Osteocyte (in vitro differentiated cells): ENCODE results near the gene PSMG3. TPM values are rescaled to one million over a fixed set of nuclear protein-coding genes. Genes with fewer than 3 reads are reported as not detected.

Source experiments
- DNase-seq: peaks from one replicate; pipeline ENCODE4 v3.0.0; 2021; ENCODE audit warnings: mixed read lengths; ENCODE audit not compliant: unreplicated experiment; ENCODE audit errors: extremely low spot score
- H3K27ac Mint-ChIP-seq: one replicate; pipeline ENCODE4 v1.8.0; 2021; ENCODE audit warnings: mild to moderate bottlenecking, mixed read lengths; ENCODE audit not compliant: unreplicated experiment
- H3K27me3 Mint-ChIP-seq: one replicate; pipeline ENCODE4 v1.8.0; 2021; ENCODE audit warnings: mixed read lengths; ENCODE audit not compliant: unreplicated experiment
- H3K36me3 Mint-ChIP-seq: one replicate; pipeline ENCODE4 v1.8.0; 2021; ENCODE audit warnings: mixed read lengths; ENCODE audit not compliant: unreplicated experiment
- H3K4me1 Mint-ChIP-seq: one replicate; pipeline ENCODE4 v1.8.0; 2021; ENCODE audit warnings: mixed read lengths; ENCODE audit not compliant: unreplicated experiment
- H3K4me3 Mint-ChIP-seq: one replicate; pipeline ENCODE4 v1.8.0; 2021; ENCODE audit warnings: mild to moderate bottlenecking, moderate library complexity, mixed read lengths; ENCODE audit not compliant: unreplicated experiment
- H3K9me3 Mint-ChIP-seq: one replicate; pipeline ENCODE4 v1.8.0; 2021; ENCODE audit warnings: mixed read lengths; ENCODE audit not compliant: unreplicated experiment
- CTCF ChIP-seq: fragments of 200-600 bp; sonication (generic); IDR thresholded peaks from 2 replicates; pipeline ENCODE4 v1.5.0; 2021; ENCODE audit warnings: antibody characterized with exemption, mild to moderate bottlenecking, moderate library complexity
- total RNA-seq: library from RNA; stranded (reverse); gene quantifications from 2 replicates; pipeline ENCODE4 v1.2.1, GENCODE V29; 2021

The PSMG3 gene
- total RNA-seq, 1 donor from 2014 or later = 25.6 TPM

GRCh38 chr7:1599640-1600395 lies 30.0 kb upstream of the PSMG3 start:
- Mint-ChIP-seq H3K9me3 (no peaks in the 10 kb centered on the region), H3K4me1 (no peaks in the 10 kb centered on the region), H3K27me3 (peaks cover 41% of the 10 kb centered on the region), H3K27ac (no peak overlapping the region), H3K4me3 (no peak overlapping the region), H3K36me3 (no peaks in the 10 kb centered on the region)
- no peak for TF ChIP-seq CTCF
- no peak for DNase-seq

GRCh38 chr7:1598961-1599639 lies 29.3 kb upstream of the PSMG3 start:
- no peak for DNase-seq
- Mint-ChIP-seq H3K9me3 (no peaks in the 10 kb centered on the region), H3K27me3 (peaks cover 38% of the 10 kb centered on the region), H3K4me1 (no peaks in the 10 kb centered on the region), H3K4me3 (no peak overlapping the region), H3K27ac (no peak overlapping the region), H3K36me3 (no peaks in the 10 kb centered on the region)
- TF ChIP-seq CTCF = no peak

GRCh38 chr7:1598286-1598685 lies 28.5 kb upstream of the PSMG3 start:
- Mint-ChIP-seq H3K4me1 (no peaks in the 10 kb centered on the region), H3K36me3 (no peaks in the 10 kb centered on the region), H3K4me3 (no peak overlapping the region), H3K27ac (no peak overlapping the region), H3K27me3 (peaks cover 36% of the 10 kb centered on the region), H3K9me3 (no peaks in the 10 kb centered on the region)
- DNase-seq = no peak
- TF ChIP-seq CTCF = no peak

DNA sequence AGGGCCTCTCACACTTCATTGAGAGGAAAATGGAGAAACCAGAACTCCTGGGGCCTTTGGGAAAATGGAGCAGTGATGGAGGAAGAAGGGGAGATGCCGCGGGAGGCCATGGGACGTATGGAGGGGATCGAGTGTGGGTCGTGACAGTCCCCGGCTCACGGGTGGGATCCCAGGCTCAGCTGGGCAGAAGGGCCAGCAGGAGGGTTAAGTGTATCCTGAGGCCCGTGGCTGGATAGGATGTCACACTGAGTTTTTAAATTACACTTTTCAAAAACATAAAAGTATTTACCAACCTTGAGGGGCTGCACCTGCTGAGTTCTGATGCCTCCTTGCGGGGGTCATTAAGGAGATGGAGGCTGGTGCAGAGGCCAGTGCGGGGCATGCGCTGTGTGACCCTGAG lies 28.0 kb upstream of the PSMG3 start:
- no peak overlapping the region for H3K27ac Mint-ChIP-seq
- no peaks in the 10 kb centered on the region for H3K4me1 Mint-ChIP-seq
- no peak for DNase-seq
- no peaks in the 10 kb centered on the region for H3K36me3 Mint-ChIP-seq
- TF ChIP-seq CTCF = no peak
- no peak overlapping the region for H3K4me3 Mint-ChIP-seq
- peaks cover 37% of the 10 kb centered on the region for H3K27me3 Mint-ChIP-seq
- no peaks in the 10 kb centered on the region for H3K9me3 Mint-ChIP-seq

DNA sequence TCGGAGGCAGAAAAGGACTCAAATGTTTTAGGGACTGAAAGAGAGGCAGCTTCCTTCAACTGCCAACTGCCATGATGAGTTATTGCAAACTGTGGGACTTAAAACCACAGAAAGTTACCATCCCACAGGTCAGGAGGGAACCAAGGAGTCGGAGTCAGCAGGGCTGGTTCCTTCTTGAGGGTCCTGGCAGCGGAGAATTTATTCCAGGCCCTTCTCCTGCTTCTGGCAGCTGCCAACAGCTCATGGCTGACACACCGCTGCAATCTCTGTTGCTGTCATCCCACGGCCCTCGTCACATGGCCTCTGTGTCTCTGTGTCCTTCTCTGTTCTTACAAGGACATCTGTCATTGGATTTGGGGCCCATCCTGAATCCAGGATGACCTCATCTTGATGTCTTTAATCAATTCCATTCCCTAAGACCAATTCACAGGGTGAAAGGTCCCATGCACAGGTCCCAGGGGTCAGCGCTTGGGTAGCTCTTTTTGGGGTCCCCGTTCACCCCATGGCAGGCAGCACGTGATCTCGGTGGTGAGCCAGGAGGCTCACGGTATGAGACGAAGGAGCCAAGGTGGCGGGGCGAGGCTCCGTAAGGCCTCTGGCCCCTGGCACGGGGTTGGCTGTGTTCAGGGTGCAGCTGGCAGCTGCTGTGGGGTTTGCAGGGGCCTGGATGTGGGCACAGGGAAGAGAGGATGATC lies 27.4 kb upstream of the PSMG3 start:
- H3K36me3 Mint-ChIP-seq = no peaks in the 10 kb centered on the region
- H3K4me1 Mint-ChIP-seq = no peaks in the 10 kb centered on the region
- no peak overlapping the region for H3K4me3 Mint-ChIP-seq
- H3K27me3 Mint-ChIP-seq = peaks cover 43% of the 10 kb centered on the region
- H3K27ac Mint-ChIP-seq = no peak overlapping the region
- no peak for DNase-seq
- no peaks in the 10 kb centered on the region for H3K9me3 Mint-ChIP-seq
- TF ChIP-seq CTCF = no peak
